ENCODE data around the gene ATP6V1B1. TPM values are rescaled to one million over a fixed set of nuclear protein-coding genes. Genes with fewer than 3 reads are reported as not detected.

The ATP6V1B1 gene
- total and polyA plus RNA-seq, 9 of the 15 experiments (the other 6 are each of a cell fraction or from before 2014, with no cell fraction given): not detected

GRCh38 chr2:70994699-70995425, 59.2 kb downstream of the ATP6V1B1 start, which contains the start of gene TEX261 (continued):
- TF ChIP-seq ATF6 (CRISPR knock-in tag; IDR thresholded peaks at IDR 0.05) (no peak), CXXC5 (CRISPR knock-in tag; IDR thresholded peaks at IDR 0.05) (peak; percentile 93), ZNF77 (CRISPR knock-in tag; IDR thresholded peaks at IDR 0.05) (no peak), KLF6 (CRISPR knock-in tag; IDR thresholded peaks at IDR 0.05; ENCODE audit: borderline replicate concordance) (no peak), KAT7 (CRISPR knock-in tag; IDR thresholded peaks at IDR 0.05; ENCODE audit: borderline replicate concordance) (no peak), ERF (CRISPR knock-in tag; IDR thresholded peaks at IDR 0.05) (no peak), ZSCAN29 (IDR thresholded peaks at IDR 0.05) (no peak), GTF3C2 (IDR thresholded peaks at IDR 0.05; ENCODE audit: borderline replicate concordance, extremely low read depth, insufficient read length) (no peak), ARNT (IDR thresholded peaks at IDR 0.05) (no peak), POLR2H (tag; IDR thresholded peaks at IDR 0.05; ENCODE audit: low read depth) (no peak), ARHGAP35 (IDR thresholded peaks at IDR 0.05; ENCODE audit: partially characterized antibody) (no peak), FOXK2 (conservative IDR thresholded peaks at IDR 0.05 in 1 of 2, IDR thresholded peaks at IDR 0.05 in 1 of 2; ENCODE audit: low read depth in 2 of 2) (no peak), BRD4 (IDR thresholded peaks at IDR 0.05) (no peak), TCF15 (CRISPR knock-in tag; IDR thresholded peaks at IDR 0.05) (no peak), MAFG (tag; conservative IDR thresholded peaks at IDR 0.05) (no peak), ZBTB9 (CRISPR knock-in tag; IDR thresholded peaks at IDR 0.05) (no peak; the same call in 1 of the 2 replicates), GTF2F1 (IDR thresholded peaks at IDR 0.05; ENCODE audit: low read depth, low read length) (no peak), MCM2 (IDR thresholded peaks at IDR 0.05; ENCODE audit: low read depth) (no peak), ZNF3 (CRISPR knock-in tag; IDR thresholded peaks at IDR 0.05) (no peak), FIP1L1 (IDR thresholded peaks at IDR 0.05; ENCODE audit: low read depth, low read length, poor library complexity, severe bottlenecking) (no peak), MYNN (IDR thresholded peaks at IDR 0.05) (0 out of 2 replicates have a peak, but pooled peaks have one; percentile 11), MYNN (CRISPR knock-in tag; IDR thresholded peaks at IDR 0.05) (no peak), ZNF696 (CRISPR knock-in tag; conservative IDR thresholded peaks at IDR 0.05) (no peak), PYGO2 (tag; IDR thresholded peaks at IDR 0.05) (no peak)
